IMR-90 (cell line): ENCODE results near the gene BAHD1. TPM values are rescaled to one million over a fixed set of nuclear protein-coding genes. Genes with fewer than 3 reads are reported as not detected.

Experiments used
- ATAC-seq: fragments of 200-7000 bp; cut with Tn5 transposase; 2 replicates; pipeline ENCODE4 v1.9.1; 2020; ENCODE audit warnings: low read depth, mild to moderate bottlenecking, moderate library complexity
- BruUV-seq: library from RNA; stranded (reverse); fragments of 400-500 nt; replicated peaks from 2 replicates; lab custom pipeline; 2021; lab: Mats Ljungman, UMichigan
- CTCF ChIA-PET: fragments of 300-600 bp; formaldehyde crosslinking; extraction: SDS; loops from one replicate; lab custom pipeline; 2021; ENCODE audit warnings: antibody characterized with exemption; lab: Yijun Ruan, JAX
- POLR2A ChIA-PET: fragments of 300-600 bp; sonication (Branson Sonifier 250); formaldehyde crosslinking; loops from one replicate; lab custom pipeline; 2022; ENCODE audit warnings: antibody characterized with exemption; ENCODE audit not compliant: unreplicated experiment; lab: Charles Lee
- DNase-seq: peaks from one replicate; pipeline ENCODE4 v3.0.0; 2013
- H2AFZ ChIP-seq: replicated peaks from 2 replicates; pipeline ENCODE3; 2013; ENCODE audit warnings: low read length, mild to moderate bottlenecking; ENCODE audit not compliant: poor library complexity
- H2AK5ac ChIP-seq: 2 replicates; pipeline ENCODE4 v1.6.1; 2013; ENCODE audit warnings: low read depth, low read length, inconsistent platforms
- H2AK9ac ChIP-seq: replicated peaks from 2 replicates; pipeline ENCODE3; 2013; ENCODE audit warnings: mild to moderate bottlenecking, low read depth, low read length, moderate library complexity; ENCODE audit not compliant: poor library complexity
- H2BK120ac ChIP-seq: 2 replicates; pipeline ENCODE4 v1.6.1; 2013; ENCODE audit warnings: low read depth, low read length, inconsistent platforms
- H2BK15ac ChIP-seq: 3 replicates; pipeline ENCODE4 v1.6.1; 2013; ENCODE audit warnings: low read depth, low read length, inconsistent platforms
- H2BK20ac ChIP-seq: 2 replicates; pipeline ENCODE4 v1.6.1; 2013; ENCODE audit warnings: low read depth, mild to moderate bottlenecking, inconsistent platforms, low read length, moderate library complexity
- H2BK5ac ChIP-seq: 2 replicates; pipeline ENCODE4 v1.6.1; 2013; ENCODE audit warnings: mild to moderate bottlenecking, low read depth, low read length, inconsistent platforms; ENCODE audit not compliant: poor library complexity, severe bottlenecking
- H3K14ac ChIP-seq: replicated peaks from 2 replicates; pipeline ENCODE4 v1.6.1; 2013; ENCODE audit warnings: low read depth, low read length, inconsistent platforms
- H3K18ac ChIP-seq: 2 replicates; pipeline ENCODE4 v1.6.1; 2013; ENCODE audit warnings: low read depth, low read length, control low read depth
- H3K23ac ChIP-seq: 2 replicates; pipeline ENCODE4 v1.6.1; 2013; ENCODE audit warnings: low read depth, low read length, inconsistent platforms
- H3K27ac ChIP-seq: 2 replicates; pipeline ENCODE4 v1.5.1; 2013; ENCODE audit warnings: mild to moderate bottlenecking, control low read depth, low read length; ENCODE audit not compliant: insufficient read depth
- H3K27me3 ChIP-seq: 2 replicates; pipeline ENCODE4 v1.6.1; 2013; ENCODE audit warnings: low read length; ENCODE audit not compliant: control insufficient read depth, insufficient read depth
- H3K36me3 ChIP-seq: 2 replicates; pipeline ENCODE4 v1.6.1; 2013; ENCODE audit warnings: low read length, mixed read lengths; ENCODE audit not compliant: control insufficient read depth, insufficient read depth
- H3K4ac ChIP-seq: 2 replicates; pipeline ENCODE4 v1.6.1; 2013; ENCODE audit warnings: low read depth, low read length, inconsistent platforms
- H3K4me1 ChIP-seq: 2 replicates; pipeline ENCODE4 v1.6.1; 2013; ENCODE audit warnings: low read length, mixed read lengths; ENCODE audit not compliant: control insufficient read depth, insufficient read depth
- H3K4me2 ChIP-seq: 2 replicates; pipeline ENCODE4 v1.6.1; 2013; ENCODE audit warnings: low read depth, mild to moderate bottlenecking, control low read depth, low read length, moderate library complexity
- H3K4me3 ChIP-seq: 2 replicates; pipeline ENCODE4 v1.5.1; 2013; ENCODE audit warnings: low read depth, mild to moderate bottlenecking, control low read depth, low read length, moderate library complexity; ENCODE audit not compliant: insufficient read depth
- H3K56ac ChIP-seq: 2 replicates; pipeline ENCODE4 v1.6.1; 2013; ENCODE audit warnings: low read length, inconsistent platforms; ENCODE audit not compliant: insufficient read depth; ENCODE audit errors: extremely low read depth
- H3K79me1 ChIP-seq, 2 experiments: 2 replicates each; pipeline ENCODE4 v1.6.1; 2013; ENCODE audit warnings: low read length in 2 of 2, inconsistent platforms in 1 of 2, low read depth in 1 of 2
- H3K9ac ChIP-seq: 2 replicates; pipeline ENCODE4 v1.6.1; 2013; ENCODE audit warnings: low read depth, low read length, control low read depth
- H3K9me1 ChIP-seq: 2 replicates; pipeline ENCODE4 v1.6.1; 2013; ENCODE audit warnings: low read length, inconsistent platforms; ENCODE audit not compliant: insufficient read depth
- H3K9me3 ChIP-seq: 2 replicates; pipeline ENCODE4 v1.6.1; 2013; ENCODE audit warnings: low read length; ENCODE audit not compliant: control insufficient read depth, insufficient read depth
- H4K20me1 ChIP-seq: 2 replicates; pipeline ENCODE4 v1.6.1; 2013; ENCODE audit warnings: low read length, inconsistent platforms; ENCODE audit not compliant: insufficient read depth
- H4K5ac ChIP-seq: 2 replicates; pipeline ENCODE4 v1.6.1; 2013; ENCODE audit warnings: mild to moderate bottlenecking, low read depth, low read length, control low read depth
- H4K8ac ChIP-seq, 2 experiments: 2 replicates each; pipeline ENCODE4 v1.6.1; 2013; ENCODE audit warnings: low read depth in 2 of 2, low read length in 2 of 2, control low read depth in 1 of 2, inconsistent platforms in 1 of 2
- H4K91ac ChIP-seq: 2 replicates; pipeline ENCODE4 v1.6.1; 2013; ENCODE audit warnings: low read depth, low read length, inconsistent platforms; ENCODE audit not compliant: insufficient read depth
- BHLHE40 ChIP-seq: fragments of 150-350 bp; IDR thresholded peaks from 2 replicates; pipeline ENCODE4 v1.6.1; 2016; ENCODE audit warnings: mild to moderate bottlenecking, low read depth, low read length
- FOS ChIP-seq: fragments of 150-350 bp; IDR thresholded peaks from 2 replicates; pipeline ENCODE4 v1.6.1; 2016; ENCODE audit warnings: low read depth, low read length
- MAFK ChIP-seq: IDR thresholded peaks from 2 replicates; pipeline ENCODE4 v1.6.1; 2012; ENCODE audit warnings: low read depth, low read length, improper control_type of control experiment
- MAZ ChIP-seq: IDR thresholded peaks from 2 replicates; pipeline ENCODE4 v1.6.1; 2012; ENCODE audit warnings: low read depth, mild to moderate bottlenecking, low read length, improper control_type of control experiment, moderate library complexity, borderline replicate concordance
- NFE2L2 ChIP-seq: fragments of 150-350 bp; IDR thresholded peaks from 2 replicates; pipeline ENCODE4 v1.6.1; 2016; ENCODE audit warnings: low read depth, mild to moderate bottlenecking, low read length
- POLR2A ChIP-seq: IDR thresholded peaks from 2 replicates; pipeline ENCODE4 v1.6.1; 2012; ENCODE audit warnings: mild to moderate bottlenecking, low read depth, low read length
- RAD21 ChIP-seq: IDR thresholded peaks from 2 replicates; pipeline ENCODE4 v1.6.1; 2012; ENCODE audit warnings: low read length, improper control_type of control experiment
- RFX5 ChIP-seq: IDR thresholded peaks from 2 replicates; pipeline ENCODE4 v1.8.0; 2012; ENCODE audit warnings: low read depth, mild to moderate bottlenecking, low read length, moderate library complexity
- SMC3 ChIP-seq: fragments of 150-350 bp; IDR thresholded peaks from 2 replicates; pipeline ENCODE4 v1.6.1; 2016; ENCODE audit warnings: low read depth, mild to moderate bottlenecking, antibody characterized with exemption, low read length, moderate library complexity
- WGBS, 2 experiments: methylation state at CpG; one replicate each; pipeline versions ENCODE4 v1.1.5 to v1.1.7; 2013; ENCODE audit warnings: missing lambda C conversion rate in 2 of 2; ENCODE audit not compliant: insufficient read length in 1 of 2; ENCODE audit errors: extremely low coverage in 2 of 2; 5-methylcytosine and 5-hydroxymethylcytosine counted together
- dilution Hi-C: fragments of 300-500 bp; cut with HindIII; formaldehyde crosslinking; loops from one replicate; pipeline ENCODE4 v1.14.3; 2018; ENCODE audit warnings: low sequenced_read_pairs; ENCODE audit not compliant: unreplicated experiment
- in situ Hi-C: fragments of 300-500 bp; cut with MboI; formaldehyde crosslinking; loops from 3 replicates; pipeline ENCODE4 v1.14.3; 2019; ENCODE audit warnings: low sequenced_read_pairs, inconsistent platforms, mixed read lengths
- intact Hi-C: fragments of 100-400 bp; cut with micrococcal nuclease; formaldehyde crosslinking; loops from 2 replicates; pipeline ENCODE4 v1.10.0; 2022
- polyA plus RNA-seq, 3 experiments: library from polyadenylated mRNA; depleted of rRNA; stranded (reverse); fragments of >200 nt; gene quantifications; 2 replicates each; pipeline ENCODE4 v1.2.3, GENCODE V29; 2012; ENCODE audit warnings: low replicate concordance in 1 of 3
- total RNA-seq: library from RNA; depleted of rRNA; stranded (reverse); fragments of >200 nt; gene quantifications from 2 replicates; pipeline ENCODE4 v1.2.3, GENCODE V29; 2012
- TF ChIP-seq, protein P1 (sequence below): fragments of 150-350 bp; IDR thresholded peaks from 2 replicates; pipeline ENCODE4 v1.6.1; 2016; ENCODE audit warnings: low read depth, mild to moderate bottlenecking, low read length, moderate library complexity, borderline replicate concordance

The BAHD1 gene
- total and polyA plus RNA-seq, 2 of the 4 experiments (the other 2 are of a cell fraction): 3.0 to 8.7 TPM

GRCh38 chr15:40510201-40510600 lies 69.4 kb downstream of the BAHD1 start:
- H2AK9ac ChIP-seq: no peak overlapping the region
- no peak overlapping the region for H4K91ac ChIP-seq
- TF ChIP-seq SMC3: no peak
- TF ChIP-seq NFE2L2: no peak
- TF ChIP-seq, protein P1, sequence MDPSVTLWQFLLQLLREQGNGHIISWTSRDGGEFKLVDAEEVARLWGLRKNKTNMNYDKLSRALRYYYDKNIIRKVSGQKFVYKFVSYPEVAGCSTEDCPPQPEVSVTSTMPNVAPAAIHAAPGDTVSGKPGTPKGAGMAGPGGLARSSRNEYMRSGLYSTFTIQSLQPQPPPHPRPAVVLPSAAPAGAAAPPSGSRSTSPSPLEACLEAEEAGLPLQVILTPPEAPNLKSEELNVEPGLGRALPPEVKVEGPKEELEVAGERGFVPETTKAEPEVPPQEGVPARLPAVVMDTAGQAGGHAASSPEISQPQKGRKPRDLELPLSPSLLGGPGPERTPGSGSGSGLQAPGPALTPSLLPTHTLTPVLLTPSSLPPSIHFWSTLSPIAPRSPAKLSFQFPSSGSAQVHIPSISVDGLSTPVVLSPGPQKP: no peak
- no peak for TF ChIP-seq BHLHE40
- no peak for TF ChIP-seq MAZ
- TF ChIP-seq POLR2A: no peak
- TF ChIP-seq FOS: no peak
- TF ChIP-seq MAFK: no peak
- TF ChIP-seq RFX5: no peak
- no peak for TF ChIP-seq RAD21
- in situ Hi-C loops (no loop called here), dilution Hi-C loops (no loop called here), intact Hi-C loops (loop anchor here (5.0 kb wide), 1 partner anchor 68 kb away; the partner anchor contains the start of gene BAHD1)
- ATAC-seq (no peak), DNase-seq (no peak)
- H4K5ac ChIP-seq: no peak overlapping the region
- no peak overlapping the region for H2AK5ac ChIP-seq
- H2BK20ac ChIP-seq: no peak overlapping the region
- H3K9me1 ChIP-seq: no peaks in the 10 kb centered on the region
- POLR2A ChIA-PET: no interaction called here
- no peak overlapping the region for H2BK5ac ChIP-seq
- H3K9me3 ChIP-seq: no peaks in the 10 kb centered on the region
- H3K27me3 ChIP-seq: peaks cover 34% of the 10 kb centered on the region
- H3K4me3 ChIP-seq: no peak overlapping the region
- no peak overlapping the region for H3K27ac ChIP-seq
- H3K9ac ChIP-seq: no peak overlapping the region
- H3K18ac ChIP-seq: no peak overlapping the region
- H4K8ac ChIP-seq: no peak overlapping the region
- no peak overlapping the region for H3K56ac ChIP-seq
- WGBS, 2 experiments: 80% methylated on average over 1 of the region's 2 CpGs; no CpG with 5 or more reads in 1 of the 2 experiments
- CTCF ChIA-PET: no interaction called here
- H3K79me1 ChIP-seq: no peaks in the 10 kb centered on the region
- H3K14ac ChIP-seq: no peak overlapping the region
- H3K4me1 ChIP-seq: peaks cover 4% of the 10 kb centered on the region; the same call in 1 of the 2 replicates
- no peaks in the 10 kb centered on the region for H3K36me3 ChIP-seq
- no TSS peak for BruUV-seq
- no peak overlapping the region for H3K23ac ChIP-seq
- H2BK120ac ChIP-seq: no peak overlapping the region
- no peak overlapping the region for H3K4ac ChIP-seq
- no peak overlapping the region for H2BK15ac ChIP-seq
- H3K4me2 ChIP-seq: no peak overlapping the region
- no peaks in the 10 kb centered on the region for H4K20me1 ChIP-seq
- H2AFZ ChIP-seq: no peak overlapping the region
